Right atrium auricular region (tissue), 2 donors: ENCODE results near the gene GPR137. TPM values are rescaled to one million over a fixed set of nuclear protein-coding genes. Genes with fewer than 3 reads are reported as not detected.

Experiments used
- DNase-seq: peaks from one replicate; pipeline ENCODE4 v3.0.0-alpha.2; 2019; ENCODE audit warnings: low spot score
- H3K27ac ChIP-seq, 2 donors: fragments of 200-600 bp; sonication (generic); 1 replicate in 1 of 2; 2 replicates in 1 of 2; pipeline ENCODE4 v1.5.1; 2016 to 2019
- H3K27me3 ChIP-seq, 2 donors: fragments of 200-600 bp; sonication (generic); one replicate each; pipeline versions ENCODE4 v1.5.1 to v1.6.0; 2017 to 2019
- H3K36me3 ChIP-seq: fragments of 200-600 bp; sonication (generic); one replicate; pipeline ENCODE4 v1.5.1; 2016
- H3K4me1 ChIP-seq, 2 donors: fragments of 200-600 bp; sonication (generic); one replicate each; pipeline versions ENCODE4 v1.5.1 to v1.6.0; 2017 to 2019
- H3K4me3 ChIP-seq, 2 donors: fragments of 200-600 bp; sonication (generic); 1 replicate in 1 of 2; 2 replicates in 1 of 2; pipeline ENCODE4 v1.5.1; 2017 to 2019; ENCODE audit warnings: mild to moderate bottlenecking in 1 of 2, moderate library complexity in 1 of 2
- H3K9me3 ChIP-seq, 2 donors: fragments of 200-600 bp; sonication (generic); one replicate each; pipeline ENCODE4 v1.5.1; 2019
- total RNA-seq, 2 donors: library from RNA; depleted of rRNA; stranded (reverse); fragments of >200 nt; gene quantifications; one replicate each; pipeline ENCODE4 v1.1.0, GENCODE V29; 2016
- TF ChIP-seq, protein P1 (sequence below), 2 donors: fragments of 200-600 bp; sonication (generic); IDR thresholded peaks; one replicate each; pipeline ENCODE4 v1.5.1; 2019; ENCODE audit warnings: antibody characterized with exemption in 2 of 2

The GPR137 gene
- total RNA-seq, 2 donors from 2014 or later, result 22.1 to 23.5 TPM

DNA sequence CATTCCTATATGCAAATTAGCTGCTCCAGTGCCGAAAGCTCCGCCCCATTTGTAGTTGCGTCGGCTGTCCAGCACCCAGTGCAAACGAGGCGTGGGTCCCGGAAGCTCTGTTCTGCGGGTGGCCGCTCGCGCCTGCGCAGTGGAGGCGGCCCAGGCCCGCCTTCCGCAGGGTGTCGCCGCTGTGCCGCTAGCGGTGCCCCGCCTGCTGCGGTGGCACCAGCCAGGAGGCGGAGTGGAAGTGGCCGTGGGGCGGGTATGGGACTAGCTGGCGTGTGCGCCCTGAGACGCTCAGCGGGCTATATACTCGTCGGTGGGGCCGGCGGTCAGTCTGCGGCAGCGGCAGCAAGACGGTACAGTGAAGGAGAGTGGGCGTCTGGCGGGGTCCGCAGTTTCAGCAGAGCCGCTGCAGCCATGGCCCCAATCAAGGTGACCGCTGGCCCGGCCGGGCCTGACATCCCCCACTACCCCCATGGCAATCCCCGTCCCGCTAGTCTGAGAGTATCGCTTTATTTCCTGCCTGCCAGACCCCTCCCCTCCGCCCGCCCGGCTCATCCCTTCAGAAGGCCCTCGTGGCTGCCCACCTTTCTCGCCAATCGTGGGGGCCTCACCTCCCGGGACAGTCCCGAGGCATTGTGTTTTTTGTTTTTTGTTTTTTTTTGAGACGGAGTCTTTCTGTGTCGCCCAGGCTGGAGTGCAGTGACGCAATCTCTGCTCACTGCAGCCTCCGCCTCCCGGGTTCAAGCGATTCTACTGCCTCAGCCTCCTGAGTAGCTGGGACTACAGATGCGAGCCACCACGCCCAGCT, 32.5 kb downstream of the GPR137 start, which contains the start of gene PRDX5:
Gene PRDX5, plus strand, starts transcription at position 161 of the 805 bp plus-strand sequence. Its CDS starts 95 bp downstream, at position 256.
- DNase-seq, result peak; percentile 98
- Histone ChIP-seq H3K27ac (peak within 1 kb of the TSS; percentile 96 to 99), H3K9me3 (no peaks in the 10 kb centered on the region), H3K4me3 (peak within 1 kb of the TSS; percentile 86 to 94), H3K36me3 (peaks cover 35% of the 10 kb centered on the region), H3K27me3 (no peaks in the 10 kb centered on the region), H3K4me1 (peaks cover 0 to 37% of the 10 kb centered on the region in 2 donors)
- TF ChIP-seq, protein P1, sequence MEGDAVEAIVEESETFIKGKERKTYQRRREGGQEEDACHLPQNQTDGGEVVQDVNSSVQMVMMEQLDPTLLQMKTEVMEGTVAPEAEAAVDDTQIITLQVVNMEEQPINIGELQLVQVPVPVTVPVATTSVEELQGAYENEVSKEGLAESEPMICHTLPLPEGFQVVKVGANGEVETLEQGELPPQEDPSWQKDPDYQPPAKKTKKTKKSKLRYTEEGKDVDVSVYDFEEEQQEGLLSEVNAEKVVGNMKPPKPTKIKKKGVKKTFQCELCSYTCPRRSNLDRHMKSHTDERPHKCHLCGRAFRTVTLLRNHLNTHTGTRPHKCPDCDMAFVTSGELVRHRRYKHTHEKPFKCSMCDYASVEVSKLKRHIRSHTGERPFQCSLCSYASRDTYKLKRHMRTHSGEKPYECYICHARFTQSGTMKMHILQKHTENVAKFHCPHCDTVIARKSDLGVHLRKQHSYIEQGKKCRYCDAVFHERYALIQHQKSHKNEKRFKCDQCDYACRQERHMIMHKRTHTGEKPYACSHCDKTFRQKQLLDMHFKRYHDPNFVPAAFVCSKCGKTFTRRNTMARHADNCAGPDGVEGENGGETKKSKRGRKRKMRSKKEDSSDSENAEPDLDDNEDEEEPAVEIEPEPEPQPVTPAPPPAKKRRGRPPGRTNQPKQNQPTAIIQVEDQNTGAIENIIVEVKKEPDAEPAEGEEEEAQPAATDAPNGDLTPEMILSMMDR (IDR thresholded peaks at IDR 0.05), result peak; percentile 11 to 74

DNA sequence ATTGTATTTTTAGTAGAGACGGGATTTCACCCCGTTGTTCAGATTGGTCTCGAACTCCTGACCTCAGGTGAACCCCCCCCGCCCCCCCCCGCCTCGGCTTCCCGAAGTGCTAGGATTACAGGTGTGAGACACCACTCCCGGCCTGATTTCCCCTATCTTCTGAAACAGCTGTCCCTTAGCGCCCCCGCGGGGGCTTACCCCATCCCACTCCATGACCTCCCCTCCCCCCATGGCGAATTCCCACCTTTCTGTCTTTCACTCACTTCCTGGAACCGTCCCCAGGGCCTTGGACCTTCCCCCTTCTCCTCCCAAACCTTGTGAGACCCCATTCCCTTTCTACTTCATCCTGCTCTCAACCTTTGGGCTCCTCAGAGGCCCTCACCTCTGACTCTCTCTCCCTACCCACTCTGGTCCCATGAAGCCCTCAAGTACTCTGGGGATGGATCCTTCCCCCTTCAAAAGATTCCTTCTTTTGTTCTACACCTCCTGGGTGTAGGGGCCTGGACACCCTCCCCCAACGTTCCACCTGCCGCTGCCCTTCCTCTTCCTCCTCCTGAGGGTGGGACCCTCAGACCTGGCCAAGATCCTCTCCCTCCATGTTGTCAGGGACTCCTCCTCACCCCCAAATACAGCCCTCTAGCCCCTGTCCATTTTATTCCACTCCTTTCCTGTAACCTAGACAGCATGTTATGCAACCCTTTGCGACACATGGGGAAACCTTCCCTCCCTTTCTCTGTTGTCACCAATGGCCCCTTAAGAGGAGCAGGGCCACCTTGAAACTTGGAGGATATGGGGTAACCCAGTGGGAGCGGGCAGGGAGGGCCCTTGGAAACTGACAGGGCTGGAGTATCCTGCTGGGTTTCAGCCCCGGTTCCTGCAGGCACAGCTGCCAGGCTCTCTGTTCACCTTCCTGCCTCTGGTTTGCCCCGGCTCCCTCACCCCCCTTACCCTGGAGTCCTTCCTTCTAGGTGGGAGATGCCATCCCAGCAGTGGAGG, 33.4 kb downstream of the GPR137 start:
- H3K27me3 ChIP-seq, result no peaks in the 10 kb centered on the region
- TF ChIP-seq, protein P1 (IDR thresholded peaks at IDR 0.05), result no peak
- peak overlapping the region; percentile 86 to 94 for H3K4me3 ChIP-seq
- H3K27ac ChIP-seq, result peak overlapping the region; percentile 96 to 99
- H3K9me3 ChIP-seq, result no peaks in the 10 kb centered on the region
- no peak for DNase-seq
- peaks cover 0 to 28% of the 10 kb centered on the region in 2 donors for H3K4me1 ChIP-seq
- H3K36me3 ChIP-seq, result peaks cover 35% of the 10 kb centered on the region

DNA sequence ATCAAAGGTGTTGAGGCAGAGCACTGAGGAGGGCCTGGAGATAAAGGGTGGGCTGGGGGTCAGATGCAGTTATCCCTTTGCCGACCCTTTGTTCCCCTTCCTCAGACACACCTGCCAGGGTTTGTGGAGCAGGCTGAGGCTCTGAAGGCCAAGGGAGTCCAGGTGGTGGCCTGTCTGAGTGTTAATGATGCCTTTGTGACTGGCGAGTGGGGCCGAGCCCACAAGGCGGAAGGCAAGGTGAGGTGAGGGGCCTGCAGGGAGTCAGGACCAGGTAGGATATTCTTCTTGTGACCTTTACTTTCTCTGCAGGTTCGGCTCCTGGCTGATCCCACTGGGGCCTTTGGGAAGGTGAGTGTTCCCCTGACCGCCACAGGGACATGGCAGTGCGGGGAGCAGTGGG, 34.9 kb downstream of the GPR137 start:
- Histone ChIP-seq H3K9me3 (no peaks in the 10 kb centered on the region), H3K4me1 (peaks cover 0 to 22% of the 10 kb centered on the region in 2 donors), H3K27ac (no peak overlapping the region), H3K27me3 (no peaks in the 10 kb centered on the region), H3K36me3 (peaks cover 22% of the 10 kb centered on the region), H3K4me3 (no peak overlapping the region)
- no peak for DNase-seq
- TF ChIP-seq, protein P1 (IDR thresholded peaks at IDR 0.05), result no peak

DNA sequence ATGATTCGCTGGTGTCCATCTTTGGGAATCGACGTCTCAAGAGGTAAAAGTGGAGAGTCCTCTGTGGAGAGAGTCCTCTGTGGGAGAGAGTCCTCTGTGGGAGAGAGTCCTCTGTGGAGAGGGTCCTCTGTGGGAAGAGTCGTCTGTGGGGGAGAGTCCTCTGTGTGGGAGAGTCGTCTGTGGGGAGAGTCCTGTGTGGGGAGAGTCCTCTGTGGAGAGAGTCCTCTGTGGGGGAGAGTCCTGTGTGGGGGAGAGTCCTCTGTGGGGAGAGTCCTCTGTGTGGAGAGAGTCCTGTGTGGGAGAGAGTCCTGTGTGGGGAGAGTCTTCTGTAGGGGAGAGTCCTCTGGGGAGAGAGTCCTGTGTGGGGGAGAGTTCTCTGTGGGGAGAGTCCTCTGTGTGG, 35.4 kb downstream of the GPR137 start:
- peaks cover 17% of the 10 kb centered on the region for H3K36me3 ChIP-seq
- peaks cover 0 to 22% of the 10 kb centered on the region in 2 donors for H3K4me1 ChIP-seq
- no peaks in the 10 kb centered on the region for H3K27me3 ChIP-seq
- no peaks in the 10 kb centered on the region for H3K9me3 ChIP-seq
- H3K4me3 ChIP-seq, result no peak overlapping the region
- DNase-seq, result no peak
- TF ChIP-seq, protein P1 (IDR thresholded peaks at IDR 0.05), result no peak
- no peak overlapping the region for H3K27ac ChIP-seq

DNA sequence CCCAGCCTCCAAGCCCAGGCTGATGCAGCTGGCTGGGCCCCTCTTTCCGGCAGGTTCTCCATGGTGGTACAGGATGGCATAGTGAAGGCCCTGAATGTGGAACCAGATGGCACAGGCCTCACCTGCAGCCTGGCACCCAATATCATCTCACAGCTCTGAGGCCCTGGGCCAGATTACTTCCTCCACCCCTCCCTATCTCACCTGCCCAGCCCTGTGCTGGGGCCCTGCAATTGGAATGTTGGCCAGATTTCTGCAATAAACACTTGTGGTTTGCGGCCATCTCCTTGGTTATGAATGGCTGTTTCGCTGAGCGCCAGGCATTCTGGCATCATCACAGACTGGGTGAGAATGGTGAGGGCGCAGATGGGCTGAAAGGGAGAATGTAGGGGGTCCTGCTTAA, 35.9 kb downstream of the GPR137 start:
- Histone ChIP-seq H3K4me3 (no peak overlapping the region), H3K4me1 (peaks cover 0 to 19% of the 10 kb centered on the region in 2 donors), H3K9me3 (no peaks in the 10 kb centered on the region), H3K27ac (no peak overlapping the region), H3K36me3 (peaks cover 12% of the 10 kb centered on the region), H3K27me3 (no peaks in the 10 kb centered on the region)
- TF ChIP-seq, protein P1 (IDR thresholded peaks at IDR 0.05), result no peak
- DNase-seq, result no peak
